Measurements from ENCODE around the gene TSGA10IP.
"Not testable (repeated sequence)": the region's sequence is repeated elsewhere in the genome, so short reads cannot be mapped to it uniquely, and the experiment has no call there.

TSGA10IP gene

GRCh38 chr11:65947603-65948125, 2.4 kb downstream of the TSGA10IP start:
- DNase-seq = no peak

GRCh38 chr11:65950711-65951110, 5.4 kb downstream of the TSGA10IP start:
- not testable (repeated sequence) for DNase-seq

- DNase-seq = not testable (repeated sequence)
Observed at GRCh38 chr11:65951641-65952040, 6.4 kb downstream of the TSGA10IP start.

- no peak for DNase-seq
Observed at GRCh38 chr11:65952052-65952521, 6.8 kb downstream of the TSGA10IP start.

GRCh38 chr11:65953471-65953870, 8.2 kb downstream of the TSGA10IP start:
- no peak for DNase-seq

GRCh38 chr11:65954771-65955170, 9.5 kb downstream of the TSGA10IP start:
- DNase-seq = no peak

- no peak for DNase-seq
Observed at GRCh38 chr11:65958291-65958690, 13.0 kb downstream of the TSGA10IP start.

GRCh38 chr11:65958774-65959420, 13.6 kb downstream of the TSGA10IP start:
- no peak for DNase-seq

- DNase-seq = no peak
Observed at GRCh38 chr11:65960824-65961266, 15.6 kb downstream of the TSGA10IP start.

- peak; percentile 97 to 99 for DNase-seq
Observed at GRCh38 chr11:65961267-65962140, 16.2 kb downstream of the TSGA10IP start, which contains the start of gene SART1. TSS of gene SART1 (plus strand) at chr11:65961734. CDS start at chr11:65961781, 47 bp downstream.

GRCh38 chr11:65962141-65962564, 16.9 kb downstream of the TSGA10IP start:
- DNase-seq = no peak

- DNase-seq = no peak
Observed at GRCh38 chr11:65964906-65965305, 19.6 kb downstream of the TSGA10IP start.

GRCh38 chr11:65965986-65966762, 20.9 kb downstream of the TSGA10IP start:
- DNase-seq = no peak

GRCh38 chr11:65967329-65967934, 22.2 kb downstream of the TSGA10IP start:
- no peak for DNase-seq

- DNase-seq = no peak
Observed at GRCh38 chr11:65968600-65969482, 23.6 kb downstream of the TSGA10IP start.

GRCh38 chr11:65972116-65972515, 26.8 kb downstream of the TSGA10IP start:
- no peak for DNase-seq

GRCh38 chr11:65973439-65974110, 28.3 kb downstream of the TSGA10IP start:
- no peak for DNase-seq

GRCh38 chr11:65975771-65976170, 30.5 kb downstream of the TSGA10IP start:
- DNase-seq = no peak

GRCh38 chr11:65976216-65977176, 31.2 kb downstream of the TSGA10IP start:
- no peak for DNase-seq
